Measurements from ENCODE around the gene MACROD2.
A peak's percentile ranks its signal among the peaks of the same experiment; 100 is the strongest.

Gene MACROD2

GRCh38 chr20:14406495-14406894 lies 411.2 kb downstream of the MACROD2 start:
- peak; percentile 70 for ATAC-seq
- TF ChIP-seq ISL1 (CRISPR knock-in tag; IDR thresholded peaks at IDR 0.05) (peak; percentile 80), GLIS3 (CRISPR knock-in tag; IDR thresholded peaks at IDR 0.05) (no peak), CREB5 (CRISPR knock-in tag; IDR thresholded peaks at IDR 0.05; ENCODE audit: low read depth) (0 out of 2 replicates have a peak, but pooled peaks have one; percentile 16)

- TF ChIP-seq PATZ1 (CRISPR knock-in tag; IDR thresholded peaks at IDR 0.05; ENCODE audit: borderline replicate concordance) (no peak), ISL1 (CRISPR knock-in tag; IDR thresholded peaks at IDR 0.05) (no peak), GLIS3 (CRISPR knock-in tag; IDR thresholded peaks at IDR 0.05) (no peak), RARB (CRISPR knock-in tag; IDR thresholded peaks at IDR 0.05) (no peak), CREB5 (CRISPR knock-in tag; IDR thresholded peaks at IDR 0.05; ENCODE audit: low read depth) (no peak)
- no peak for ATAC-seq
These were observed 412.0 kb downstream of the MACROD2 start for GRCh38 chr20:14407336-14407735.

- ATAC-seq, result no peak
- TF ChIP-seq CSRNP3 (CRISPR knock-in tag; IDR thresholded peaks at IDR 0.05), result no peak
- no peak for TF ChIP-seq RARB (CRISPR knock-in tag; IDR thresholded peaks at IDR 0.05)
- no peak for TF ChIP-seq CREB5 (CRISPR knock-in tag; IDR thresholded peaks at IDR 0.05; ENCODE audit: low read depth)
- TF ChIP-seq ZC3H10 (CRISPR knock-in tag; IDR thresholded peaks at IDR 0.05), result no peak
- TF ChIP-seq BACH2 (CRISPR knock-in tag; IDR thresholded peaks at IDR 0.05; ENCODE audit: borderline replicate concordance), result no peak
- TF ChIP-seq ZNF565 (CRISPR knock-in tag; conservative IDR thresholded peaks at IDR 0.05; ENCODE audit: low read depth), result no peak
- TF ChIP-seq ZFP30 (CRISPR knock-in tag; IDR thresholded peaks at IDR 0.05), result no peak
- TF ChIP-seq POU6F1 (CRISPR knock-in tag; IDR thresholded peaks at IDR 0.05; ENCODE audit: borderline replicate concordance, low read depth), result no peak
- no peak for TF ChIP-seq GLIS3 (CRISPR knock-in tag; IDR thresholded peaks at IDR 0.05)
- no peak for TF ChIP-seq OSR1 (CRISPR knock-in tag; IDR thresholded peaks at IDR 0.05)
- TF ChIP-seq ARNTL (CRISPR knock-in tag; IDR thresholded peaks at IDR 0.05; ENCODE audit: borderline replicate concordance, low read depth), result no peak
- no peak for TF ChIP-seq ZNF8 (CRISPR knock-in tag; IDR thresholded peaks at IDR 0.05)
- TF ChIP-seq ISL1 (CRISPR knock-in tag; IDR thresholded peaks at IDR 0.05), result no peak
- TF ChIP-seq CSDC2 (CRISPR knock-in tag; IDR thresholded peaks at IDR 0.05), result no peak
- TF ChIP-seq ZNF70 (CRISPR knock-in tag; IDR thresholded peaks at IDR 0.05), result no peak
- TF ChIP-seq SNAI2 (CRISPR knock-in tag; IDR thresholded peaks at IDR 0.05), result no peak
- no peak for TF ChIP-seq TCF4 (CRISPR knock-in tag; IDR thresholded peaks at IDR 0.05; ENCODE audit: borderline replicate concordance)
- TF ChIP-seq PATZ1 (CRISPR knock-in tag; IDR thresholded peaks at IDR 0.05; ENCODE audit: borderline replicate concordance), result no peak
These were observed 415.7 kb downstream of the MACROD2 start for GRCh38 chr20:14410869-14411555.
